Inferior parietal cortex (tissue), 1 donor: ENCODE results near the gene SLC46A1.
A peak's percentile ranks its signal among the peaks of the same experiment; 100 is the strongest.

ENCODE experiments used
- DNase-seq: peaks from one replicate; pipeline ENCODE4 v3.0.0-alpha.2; 2016; ENCODE audit errors: extremely low spot score

Gene SLC46A1

GRCh38 chr17:28357061-28357900 is 48.7 kb downstream of the SLC46A1 start, which contains the start of gene POLDIP2:
Gene POLDIP2, minus strand, starts transcription at chr17:28357527. Its CDS starts 79 bp downstream, at chr17:28357448.
- DNase-seq: peak; percentile 96

- no peak for DNase-seq
These were observed 55.7 kb downstream of the SLC46A1 start for GRCh38 chr17:28350271-28350670.

- no peak for DNase-seq
These were observed 57.0 kb downstream of the SLC46A1 start for GRCh38 chr17:28348979-28349378.

- DNase-seq: no peak
These were observed 58.6 kb downstream of the SLC46A1 start for GRCh38 chr17:28347261-28347891.

- DNase-seq: no peak
These were observed 59.2 kb downstream of the SLC46A1 start for GRCh38 chr17:28346746-28347246.

- no peak for DNase-seq
These were observed 59.8 kb downstream of the SLC46A1 start for GRCh38 chr17:28346199-28346580.

GRCh38 chr17:28345419-28346198 is 60.4 kb downstream of the SLC46A1 start:
- DNase-seq: no peak
